H9 (cell line): ENCODE measurements around the gene XRRA1. TPM values are rescaled to one million over a fixed set of nuclear protein-coding genes. Genes with fewer than 3 reads are reported as not detected.

ENCODE experiments used
- DNase-seq: peaks from one replicate; pipeline ENCODE4 v3.0.0-alpha.2; 2017
- H2AFZ ChIP-seq: one replicate; pipeline ENCODE4 v1.6.1; 2013; ENCODE audit warnings: mild to moderate bottlenecking, low read length, control low read depth, moderate library complexity
- H2AK5ac ChIP-seq: 2 replicates; pipeline ENCODE4 v1.6.1; 2013; ENCODE audit warnings: low read length, control low read depth, mixed read lengths; ENCODE audit not compliant: insufficient read length
- H2BK120ac ChIP-seq: one replicate; pipeline ENCODE4 v1.6.1; 2013; ENCODE audit warnings: low read depth, mild to moderate bottlenecking, low read length, control low read depth, inconsistent platforms; ENCODE audit not compliant: poor library complexity, severe bottlenecking
- H2BK12ac ChIP-seq: 2 replicates; pipeline ENCODE4 v1.6.1; 2013; ENCODE audit warnings: low read length, control low read depth, mixed read lengths, low read depth; ENCODE audit not compliant: insufficient read length
- H2BK15ac ChIP-seq: 2 replicates; pipeline ENCODE4 v1.6.1; 2013; ENCODE audit warnings: low read depth, low read length, control low read depth
- H2BK20ac ChIP-seq: one replicate; pipeline ENCODE4 v1.6.1; 2013; ENCODE audit warnings: low read depth, mild to moderate bottlenecking, low read length, control low read depth, inconsistent platforms; ENCODE audit not compliant: poor library complexity, severe bottlenecking
- H2BK5ac ChIP-seq: 2 replicates; pipeline ENCODE4 v1.6.1; 2013; ENCODE audit warnings: low read length, control low read depth, mixed read lengths; ENCODE audit not compliant: insufficient read length
- H3K14ac ChIP-seq: 2 replicates; pipeline ENCODE4 v1.6.1; 2013; ENCODE audit warnings: low read length, control low read depth; ENCODE audit not compliant: insufficient read depth
- H3K18ac ChIP-seq: 2 replicates; pipeline ENCODE4 v1.6.1; 2013; ENCODE audit warnings: low read depth, mild to moderate bottlenecking, mixed read lengths, low read length, control low read depth; ENCODE audit not compliant: insufficient read length
- H3K23ac ChIP-seq: 2 replicates; pipeline ENCODE4 v1.6.1; 2013; ENCODE audit warnings: low read length, control low read depth, mixed read lengths, low read depth; ENCODE audit not compliant: insufficient read length
- H3K23me2 ChIP-seq: 2 replicates; pipeline ENCODE4 v1.6.1; 2013; ENCODE audit warnings: low read depth, mild to moderate bottlenecking, mixed read lengths, low read length, control low read depth; ENCODE audit not compliant: insufficient read length, poor library complexity, severe bottlenecking
- H3K27ac ChIP-seq: 2 replicates; pipeline ENCODE4 v1.5.1; 2013; ENCODE audit warnings: low read length, control low read depth, mixed read lengths, low read depth; ENCODE audit not compliant: insufficient read length
- H3K27me3 ChIP-seq: 2 replicates; pipeline ENCODE4 v1.6.1; 2013; ENCODE audit warnings: low read length, control low read depth, inconsistent platforms; ENCODE audit not compliant: insufficient read depth
- H3K4ac ChIP-seq: 2 replicates; pipeline ENCODE4 v1.6.1; 2013; ENCODE audit warnings: low read depth, mild to moderate bottlenecking, control low read depth, inconsistent platforms, low read length, moderate library complexity
- H3K4me1 ChIP-seq: 2 replicates; pipeline ENCODE4 v1.6.1; 2013; ENCODE audit warnings: low read length, control low read depth, inconsistent platforms; ENCODE audit not compliant: insufficient read depth
- H3K4me2 ChIP-seq: 2 replicates; pipeline ENCODE4 v1.6.1; 2013; ENCODE audit warnings: low read length, control low read depth, mixed read lengths; ENCODE audit not compliant: insufficient read length, insufficient read depth
- H3K56ac ChIP-seq: 2 replicates; pipeline ENCODE4 v1.6.1; 2013; ENCODE audit warnings: low read depth, mild to moderate bottlenecking, mixed read lengths, low read length, control low read depth; ENCODE audit not compliant: insufficient read length
- H3K79me1 ChIP-seq: 2 replicates; pipeline ENCODE4 v1.6.1; 2013; ENCODE audit warnings: low read depth, mild to moderate bottlenecking, moderate library complexity, low read length, control low read depth, inconsistent platforms; ENCODE audit not compliant: insufficient read depth, poor library complexity, severe bottlenecking
- H3K79me2 ChIP-seq: 2 replicates; pipeline ENCODE4 v1.6.1; 2013; ENCODE audit warnings: low read length, control low read depth, inconsistent platforms; ENCODE audit not compliant: insufficient read depth
- H3K9ac ChIP-seq: 2 replicates; pipeline ENCODE4 v1.6.1; 2013; ENCODE audit warnings: low read length, control low read depth, mixed read lengths; ENCODE audit not compliant: insufficient read length; ENCODE audit errors: extremely low read depth
- H3K9me3 ChIP-seq: one replicate; pipeline ENCODE4 v1.6.1; 2013; ENCODE audit warnings: low read depth, low read length, inconsistent platforms; ENCODE audit not compliant: control insufficient read depth
- H3T11ph ChIP-seq: one replicate; pipeline ENCODE4 v1.6.1; 2013; ENCODE audit warnings: mild to moderate bottlenecking, low read length, control low read depth, inconsistent platforms
- H4K20me1 ChIP-seq: one replicate; pipeline ENCODE4 v1.6.1; 2013; ENCODE audit not compliant: control insufficient read depth, insufficient read length, insufficient read depth
- H4K5ac ChIP-seq: 2 replicates; pipeline ENCODE4 v1.6.1; 2013; ENCODE audit warnings: low read depth, mild to moderate bottlenecking, mixed read lengths, low read length, control low read depth; ENCODE audit not compliant: insufficient read length
- H4K8ac ChIP-seq: replicated peaks from 2 replicates; pipeline ENCODE4 v1.6.1; 2013; ENCODE audit warnings: low read length, control low read depth, mixed read lengths, low read depth; ENCODE audit not compliant: insufficient read length
- H4K91ac ChIP-seq: 2 replicates; pipeline ENCODE4 v1.6.1; 2013; ENCODE audit warnings: low read depth, mild to moderate bottlenecking, moderate library complexity, mixed read lengths, low read length, control low read depth; ENCODE audit not compliant: insufficient read length
- H3K27ac Mint-ChIP-seq, 3 experiments: 2 replicates in 2 of 3; 3 replicates in 1 of 3; pipeline ENCODE4 v1.8.0; 2020 to 2021; ENCODE audit warnings: mixed read lengths in 3 of 3, mild to moderate bottlenecking in 1 of 3, moderate library complexity in 1 of 3
- H3K27me3 Mint-ChIP-seq: 2 replicates; pipeline ENCODE4 v1.8.0; 2021; ENCODE audit warnings: low read depth, mild to moderate bottlenecking, moderate library complexity, mixed read lengths
- H3K36me3 Mint-ChIP-seq, 3 experiments: 2 replicates in 2 of 3; 3 replicates in 1 of 3; pipeline ENCODE4 v1.8.0; 2020 to 2021; ENCODE audit warnings: low read depth in 3 of 3, mixed read lengths in 3 of 3; ENCODE audit not compliant: insufficient read depth in 1 of 3
- H3K4me1 Mint-ChIP-seq, 2 experiments: 2 replicates each; pipeline ENCODE4 v1.8.0; 2020; ENCODE audit warnings: mixed read lengths in 2 of 2
- H3K4me3 Mint-ChIP-seq, 2 experiments: 2 replicates in 1 of 2; 3 replicates in 1 of 2; pipeline ENCODE4 v1.8.0; 2020 to 2021; ENCODE audit warnings: mild to moderate bottlenecking in 2 of 2, mixed read lengths in 2 of 2, moderate library complexity in 1 of 2
- H3K9me3 Mint-ChIP-seq, 2 experiments: 2 replicates in 1 of 2; 3 replicates in 1 of 2; pipeline ENCODE4 v1.8.0; 2020; ENCODE audit warnings: mild to moderate bottlenecking in 2 of 2, mixed read lengths in 2 of 2, moderate library complexity in 1 of 2
- WGBS: extraction: QIAGEN DNeasy Blood & Tissue Kit; methylation state at CpG from one replicate; pipeline ENCODE4 v1.1.7; 2013; ENCODE audit warnings: missing lambda C conversion rate, low lambda C conversion rate, mixed read lengths; ENCODE audit not compliant: insufficient read length; ENCODE audit errors: extremely low coverage; 5-methylcytosine and 5-hydroxymethylcytosine counted together
- total RNA-seq: library from RNA; stranded (reverse); gene quantifications from 2 replicates; pipeline ENCODE4 v1.2.1, GENCODE V29; 2021
- TF ChIP-seq, protein P1 (sequence below): fragments of 200-600 bp; sonication (generic); conservative IDR thresholded peaks from 3 replicates; pipeline ENCODE4 v1.8.0; 2021; ENCODE audit warnings: antibody characterized with exemption, mild to moderate bottlenecking

Gene XRRA1
- total RNA-seq, 1 experiment from 2014 or later: 4.5 TPM

DNA sequence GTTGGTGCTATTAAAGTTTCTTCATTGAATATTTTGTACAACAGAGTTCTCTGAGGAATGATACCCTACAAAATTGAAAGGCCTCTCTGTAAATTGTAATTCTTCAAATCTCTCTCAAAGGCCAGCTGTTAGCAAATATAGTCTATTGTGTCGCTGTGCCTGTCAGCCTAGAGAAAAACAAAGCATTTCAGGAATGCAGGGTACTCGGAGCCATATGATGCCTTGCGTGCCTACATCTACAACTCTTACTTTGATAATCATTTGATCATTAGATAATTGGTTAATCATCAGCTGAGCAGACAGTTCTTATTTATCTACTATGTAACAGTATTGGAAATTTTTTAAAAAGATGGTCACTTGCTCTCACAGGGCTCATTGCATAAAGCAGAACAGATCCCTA is 132.9 kb downstream of the XRRA1 start:
- no peaks in the 10 kb centered on the region for H3K27me3 ChIP-seq
- no CpG with 5 or more reads among the region's 3 CpGs for WGBS
- Mint-ChIP-seq H3K27me3 (no peaks in the 10 kb centered on the region), H3K4me1 (no peaks in the 10 kb centered on the region), H3K27ac (no peak overlapping the region), H3K4me3 (no peak overlapping the region), H3K36me3 (peaks cover 8 to 19% (median 14%) of the 10 kb centered on the region in 3 experiments; a peak in 6 of 7 replicates), H3K9me3 (no peaks in the 10 kb centered on the region)
- H3K9me3 ChIP-seq: no peaks in the 10 kb centered on the region
- no peak overlapping the region for H3K9ac ChIP-seq
- no peak overlapping the region for H3K18ac ChIP-seq
- no peak overlapping the region for H2BK5ac ChIP-seq
- H3K4me2 ChIP-seq: no peak overlapping the region
- peaks cover 3% of the 10 kb centered on the region for H3K79me1 ChIP-seq
- no peak overlapping the region for H2BK15ac ChIP-seq
- no peak overlapping the region for H3K27ac ChIP-seq
- no peak overlapping the region for H3K23ac ChIP-seq
- no peak overlapping the region for H3K56ac ChIP-seq
- no peak overlapping the region for H4K8ac ChIP-seq
- H3K4me1 ChIP-seq: no peaks in the 10 kb centered on the region
- H4K20me1 ChIP-seq: no peaks in the 10 kb centered on the region
- no peak overlapping the region for H2AFZ ChIP-seq
- H2BK120ac ChIP-seq: no peak overlapping the region
- H4K91ac ChIP-seq: no peak overlapping the region
- no peak overlapping the region for H2BK12ac ChIP-seq
- H3K14ac ChIP-seq: no peak overlapping the region
- H4K5ac ChIP-seq: no peak overlapping the region
- no peak overlapping the region for H3K4ac ChIP-seq
- H2AK5ac ChIP-seq: no peak overlapping the region
- no peaks in the 10 kb centered on the region for H3K23me2 ChIP-seq
- DNase-seq: no peak
- TF ChIP-seq, protein P1, sequence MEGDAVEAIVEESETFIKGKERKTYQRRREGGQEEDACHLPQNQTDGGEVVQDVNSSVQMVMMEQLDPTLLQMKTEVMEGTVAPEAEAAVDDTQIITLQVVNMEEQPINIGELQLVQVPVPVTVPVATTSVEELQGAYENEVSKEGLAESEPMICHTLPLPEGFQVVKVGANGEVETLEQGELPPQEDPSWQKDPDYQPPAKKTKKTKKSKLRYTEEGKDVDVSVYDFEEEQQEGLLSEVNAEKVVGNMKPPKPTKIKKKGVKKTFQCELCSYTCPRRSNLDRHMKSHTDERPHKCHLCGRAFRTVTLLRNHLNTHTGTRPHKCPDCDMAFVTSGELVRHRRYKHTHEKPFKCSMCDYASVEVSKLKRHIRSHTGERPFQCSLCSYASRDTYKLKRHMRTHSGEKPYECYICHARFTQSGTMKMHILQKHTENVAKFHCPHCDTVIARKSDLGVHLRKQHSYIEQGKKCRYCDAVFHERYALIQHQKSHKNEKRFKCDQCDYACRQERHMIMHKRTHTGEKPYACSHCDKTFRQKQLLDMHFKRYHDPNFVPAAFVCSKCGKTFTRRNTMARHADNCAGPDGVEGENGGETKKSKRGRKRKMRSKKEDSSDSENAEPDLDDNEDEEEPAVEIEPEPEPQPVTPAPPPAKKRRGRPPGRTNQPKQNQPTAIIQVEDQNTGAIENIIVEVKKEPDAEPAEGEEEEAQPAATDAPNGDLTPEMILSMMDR: no peak
- H2BK20ac ChIP-seq: no peak overlapping the region
- no peak overlapping the region for H3T11ph ChIP-seq
- no peaks in the 10 kb centered on the region for H3K79me2 ChIP-seq
